OCI-LY1 (cell line): ENCODE results near the gene EEFSEC.

Experiments used
- H2AFZ ChIP-seq: fragments of 200-600 bp; sonication (generic), shearing (Covaris generic); 2 replicates; pipeline ENCODE4 v1.6.0; 2014; ENCODE audit warnings: antibody characterized with exemption, mild to moderate bottlenecking, low read length
- H3F3A ChIP-seq: fragments of 200-600 bp; sonication (generic), shearing (Covaris generic); 2 replicates; pipeline ENCODE4 v1.6.0; 2014; ENCODE audit warnings: mild to moderate bottlenecking, antibody characterized with exemption, low read length, moderate library complexity; ENCODE audit not compliant: insufficient read depth
- H3K27ac ChIP-seq: fragments of 200-600 bp; sonication (generic); 2 replicates; pipeline ENCODE4 v1.5.1; 2014; ENCODE audit warnings: low read length, mixed run types, mild to moderate bottlenecking, low read depth; ENCODE audit not compliant: poor library complexity, severe bottlenecking
- H3K27me3 ChIP-seq: fragments of 200-600 bp; sonication (generic); 2 replicates; pipeline ENCODE4 v1.6.0; 2014; ENCODE audit warnings: antibody characterized with exemption, mild to moderate bottlenecking, low read length, moderate library complexity; ENCODE audit not compliant: insufficient read depth
- H3K36me3 ChIP-seq: fragments of 200-600 bp; sonication (generic); 2 replicates; pipeline ENCODE4 v1.6.1; 2014; ENCODE audit warnings: mild to moderate bottlenecking, antibody characterized with exemption, low read length, moderate library complexity, mixed read lengths; ENCODE audit not compliant: insufficient read depth
- H3K4me1 ChIP-seq: fragments of 200-600 bp; sonication (generic); 2 replicates; pipeline ENCODE4 v1.5.1; 2014; ENCODE audit warnings: mild to moderate bottlenecking, low read length, moderate library complexity; ENCODE audit not compliant: insufficient read depth, severe bottlenecking
- H3K4me2 ChIP-seq: fragments of 200-600 bp; sonication (generic), shearing (Covaris generic); 2 replicates; pipeline ENCODE4 v1.6.1; 2014; ENCODE audit warnings: low read length
- H3K4me3 ChIP-seq: fragments of 200-600 bp; sonication (generic); 2 replicates; pipeline ENCODE4 v1.5.1; 2014; ENCODE audit warnings: low read length, low read depth, mild to moderate bottlenecking, mixed read lengths; ENCODE audit not compliant: poor library complexity, severe bottlenecking
- H3K79me2 ChIP-seq: fragments of 200-600 bp; shearing (Covaris generic); 2 replicates; pipeline ENCODE4 v1.6.1; 2016; ENCODE audit warnings: mixed run types, low read length, mixed read lengths; ENCODE audit not compliant: insufficient read depth
- H3K9ac ChIP-seq: fragments of 200-600 bp; sonication (generic), shearing (Covaris generic); 2 replicates; pipeline ENCODE4 v1.6.1; 2014; ENCODE audit warnings: mild to moderate bottlenecking, low read length, mixed read lengths
- H3K9me2 ChIP-seq: fragments of 200-600 bp; sonication (generic), shearing (Covaris generic); 2 replicates; pipeline ENCODE4 v1.6.1; 2014; ENCODE audit warnings: low read depth, mild to moderate bottlenecking, low read length, mixed read lengths
- H3K9me3 ChIP-seq: fragments of 200-600 bp; shearing (Covaris generic); 2 replicates; pipeline ENCODE4 v1.6.1; 2014; ENCODE audit warnings: low read length, mixed read lengths
- H4K20me1 ChIP-seq: fragments of 200-600 bp; sonication (generic), shearing (Covaris generic); 2 replicates; pipeline ENCODE4 v1.6.0; 2016; ENCODE audit warnings: mild to moderate bottlenecking, low read length; ENCODE audit not compliant: insufficient read depth
- EZH2 ChIP-seq: fragments of 200-600 bp; sonication (generic), shearing (Covaris generic); IDR thresholded peaks from 2 replicates; pipeline ENCODE4 v1.8.0; 2017; ENCODE audit warnings: borderline replicate concordance, mixed run types, mild to moderate bottlenecking, antibody characterized with exemption, low read length, moderate library complexity, mixed read lengths
- TF ChIP-seq, protein P1 (sequence below): fragments of 200-600 bp; sonication (generic), shearing (Covaris generic); IDR thresholded peaks from 2 replicates; pipeline ENCODE4 v1.5.1; 2017; ENCODE audit warnings: mild to moderate bottlenecking, antibody characterized with exemption, low read length, moderate library complexity, mixed read lengths

The EEFSEC gene

DNA sequence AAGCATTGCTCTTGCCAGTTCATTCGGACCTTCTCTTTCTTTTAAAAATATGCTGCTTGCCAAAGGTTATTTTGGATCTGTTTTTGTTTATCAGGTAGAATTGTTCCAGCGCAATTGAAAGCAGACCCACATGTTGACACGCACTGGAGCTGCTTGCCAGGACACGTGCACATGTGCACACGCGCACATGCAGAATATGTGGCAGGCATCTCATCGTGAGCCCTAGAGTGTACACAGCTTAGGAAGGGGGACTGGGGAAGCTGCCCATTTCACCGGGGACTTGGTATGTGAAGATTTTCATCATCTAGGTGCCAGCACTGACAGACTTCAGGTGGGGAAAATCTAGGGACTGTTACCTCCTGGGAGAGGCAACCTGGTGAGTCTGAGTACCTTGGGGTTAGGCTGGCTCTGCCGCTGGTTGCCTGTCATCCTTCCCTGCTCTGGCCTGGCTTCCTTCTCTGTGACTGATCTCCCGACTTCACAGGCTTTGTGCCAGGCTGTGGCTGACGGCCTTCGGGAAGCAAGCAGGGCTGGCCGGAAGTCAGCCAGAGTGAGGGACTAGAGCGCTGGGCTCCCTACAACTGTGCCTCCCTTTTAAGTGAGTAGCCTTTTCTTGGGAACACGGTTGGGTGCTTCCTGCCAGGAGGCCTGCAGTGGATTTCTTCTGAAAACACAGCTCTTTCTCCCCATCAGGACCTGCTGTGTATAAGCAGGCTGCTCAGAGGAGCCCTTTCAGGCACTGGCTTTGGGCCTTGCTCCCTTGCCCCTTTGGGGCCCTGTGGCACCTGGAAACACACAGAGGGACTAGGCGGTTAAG lies 129.3 kb downstream of the EEFSEC start:
- Histone ChIP-seq H3K4me2 (no peak overlapping the region), H3K9me2 (no peaks in the 10 kb centered on the region), H3K4me1 (no peaks in the 10 kb centered on the region), H3K9ac (no peak overlapping the region), H3K27me3 (no peaks in the 10 kb centered on the region), H2AFZ (no peak overlapping the region), H3F3A (no peaks in the 10 kb centered on the region), H3K27ac (no peak overlapping the region), H4K20me1 (no peaks in the 10 kb centered on the region), H3K4me3 (no peak overlapping the region), H3K9me3 (no peaks in the 10 kb centered on the region), H3K36me3 (no peaks in the 10 kb centered on the region; the same call in 1 of the 2 replicates), H3K79me2 (no peaks in the 10 kb centered on the region)
- TF ChIP-seq, protein P1, sequence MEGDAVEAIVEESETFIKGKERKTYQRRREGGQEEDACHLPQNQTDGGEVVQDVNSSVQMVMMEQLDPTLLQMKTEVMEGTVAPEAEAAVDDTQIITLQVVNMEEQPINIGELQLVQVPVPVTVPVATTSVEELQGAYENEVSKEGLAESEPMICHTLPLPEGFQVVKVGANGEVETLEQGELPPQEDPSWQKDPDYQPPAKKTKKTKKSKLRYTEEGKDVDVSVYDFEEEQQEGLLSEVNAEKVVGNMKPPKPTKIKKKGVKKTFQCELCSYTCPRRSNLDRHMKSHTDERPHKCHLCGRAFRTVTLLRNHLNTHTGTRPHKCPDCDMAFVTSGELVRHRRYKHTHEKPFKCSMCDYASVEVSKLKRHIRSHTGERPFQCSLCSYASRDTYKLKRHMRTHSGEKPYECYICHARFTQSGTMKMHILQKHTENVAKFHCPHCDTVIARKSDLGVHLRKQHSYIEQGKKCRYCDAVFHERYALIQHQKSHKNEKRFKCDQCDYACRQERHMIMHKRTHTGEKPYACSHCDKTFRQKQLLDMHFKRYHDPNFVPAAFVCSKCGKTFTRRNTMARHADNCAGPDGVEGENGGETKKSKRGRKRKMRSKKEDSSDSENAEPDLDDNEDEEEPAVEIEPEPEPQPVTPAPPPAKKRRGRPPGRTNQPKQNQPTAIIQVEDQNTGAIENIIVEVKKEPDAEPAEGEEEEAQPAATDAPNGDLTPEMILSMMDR: no peak
- no peak for TF ChIP-seq EZH2

DNA sequence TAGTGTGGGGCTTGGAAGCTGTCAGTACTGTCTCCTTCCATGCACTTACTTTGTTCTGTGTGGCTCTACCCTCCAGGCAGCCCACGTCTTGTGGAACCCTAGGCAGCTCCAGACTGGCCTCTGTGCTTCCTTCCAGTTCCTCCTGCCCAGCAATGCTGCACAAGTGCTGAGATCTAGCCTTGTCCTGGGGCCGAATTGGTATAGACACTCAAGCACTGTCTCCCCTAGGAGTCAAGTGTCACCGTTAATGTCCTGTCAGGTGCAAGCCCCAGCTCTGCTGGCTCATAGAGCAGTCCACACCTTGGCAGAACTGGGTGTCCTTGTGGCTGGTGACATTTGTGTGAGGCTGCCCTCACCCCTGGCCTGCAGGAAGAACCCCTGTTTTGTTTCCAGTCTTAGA lies 130.1 kb downstream of the EEFSEC start:
- Histone ChIP-seq H3K4me1 (no peaks in the 10 kb centered on the region), H3K4me3 (no peak overlapping the region), H2AFZ (no peak overlapping the region), H3K9ac (no peak overlapping the region), H3K9me2 (no peaks in the 10 kb centered on the region), H3K4me2 (no peak overlapping the region), H4K20me1 (no peaks in the 10 kb centered on the region), H3K27me3 (no peaks in the 10 kb centered on the region), H3K9me3 (no peaks in the 10 kb centered on the region), H3K36me3 (no peaks in the 10 kb centered on the region; the same call in 1 of the 2 replicates), H3F3A (no peaks in the 10 kb centered on the region), H3K27ac (no peak overlapping the region), H3K79me2 (no peaks in the 10 kb centered on the region)
- TF ChIP-seq, protein P1: no peak
- TF ChIP-seq EZH2: no peak

DNA sequence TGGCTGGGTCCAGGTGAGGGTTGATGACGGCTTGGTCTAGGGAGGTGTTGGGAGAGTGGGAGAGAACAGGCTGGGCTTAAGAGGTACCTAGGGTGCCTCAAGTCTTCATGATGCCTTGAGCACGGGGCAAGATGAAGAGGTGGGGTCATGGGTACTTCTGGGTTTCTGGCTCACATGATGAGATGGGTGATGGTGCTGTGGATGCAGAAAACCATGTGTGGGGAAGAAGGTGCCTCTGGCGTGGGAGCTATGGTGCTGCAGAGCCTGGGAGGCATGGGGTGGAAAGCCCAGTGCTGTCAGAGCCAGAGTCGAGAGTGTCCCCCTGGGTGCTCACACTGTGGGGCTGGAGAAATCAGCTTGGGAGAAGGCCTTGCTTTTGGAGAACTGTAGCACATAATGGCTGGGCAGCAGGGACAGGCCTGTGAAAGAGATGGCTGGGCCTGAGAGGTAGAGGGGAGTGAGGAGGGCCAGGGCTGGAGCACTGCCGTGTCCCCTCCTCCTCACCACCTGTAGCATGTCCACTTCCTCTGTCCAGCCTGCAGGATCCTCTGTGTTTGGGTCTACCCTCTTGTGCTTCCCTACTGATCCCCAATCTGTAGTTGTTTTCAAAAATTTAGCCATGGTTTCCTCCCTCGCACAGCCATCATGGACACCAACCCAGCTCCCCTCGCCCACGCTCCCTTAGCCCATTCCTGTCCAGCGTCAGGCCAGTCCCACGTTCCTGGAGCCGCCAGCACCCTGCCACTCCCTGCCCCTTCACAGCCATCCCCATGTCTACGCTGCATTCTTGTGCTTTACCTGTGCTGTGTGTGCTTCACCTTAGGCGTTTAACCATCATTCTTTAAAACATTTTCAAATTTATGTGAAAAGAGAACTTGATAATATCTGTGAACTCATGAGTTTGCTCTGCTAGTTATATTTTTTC lies 132.0 kb downstream of the EEFSEC start:
- no peaks in the 10 kb centered on the region for H3K4me1 ChIP-seq
- no peaks in the 10 kb centered on the region for H4K20me1 ChIP-seq
- H3K27ac ChIP-seq: no peak overlapping the region
- H3F3A ChIP-seq: no peaks in the 10 kb centered on the region
- TF ChIP-seq, protein P1: no peak
- TF ChIP-seq EZH2: no peak
- H3K9ac ChIP-seq: no peak overlapping the region
- H3K27me3 ChIP-seq: no peaks in the 10 kb centered on the region
- no peak overlapping the region for H3K4me2 ChIP-seq
- no peaks in the 10 kb centered on the region for H3K9me2 ChIP-seq
- H3K4me3 ChIP-seq: no peak overlapping the region
- no peaks in the 10 kb centered on the region; the same call in 1 of the 2 replicates for H3K36me3 ChIP-seq
- H3K79me2 ChIP-seq: no peaks in the 10 kb centered on the region
- no peaks in the 10 kb centered on the region for H3K9me3 ChIP-seq
- no peak overlapping the region for H2AFZ ChIP-seq
